Measurements from ENCODE around the gene EPSTI1.
"Not testable (repeated sequence)": the region's sequence is repeated elsewhere in the genome, so short reads cannot be mapped to it uniquely, and the experiment has no call there.

GRCh38 chr13:42991233-42991897, 676 bp downstream of the EPSTI1 start:
- TF ChIP-seq CTCF, POLR2A, POLR2AphosphoS5 (IDR thresholded peaks at IDR 0.05): not testable (repeated sequence)
